GM12878 (cell line): ENCODE results near the gene COTL1. TPM values are rescaled to one million over a fixed set of nuclear protein-coding genes. Genes with fewer than 3 reads are reported as not detected.

Source experiments
- ATAC-seq: fragments of 200-7000 bp; cut with Tn5 transposase; 3 replicates; pipeline ENCODE4 v1.9.1; 2020; ENCODE audit warnings: mild to moderate bottlenecking, moderate library complexity
- BruUV-seq: library from RNA; stranded (reverse); fragments of 400-500 nt; replicated peaks from 2 replicates; lab custom pipeline; 2021; lab: Mats Ljungman, UMichigan
- CTCF ChIA-PET: fragments of 300-600 bp; sonication (Branson Sonifier 250); formaldehyde crosslinking; extraction: SDS; loops from one replicate; lab custom pipeline; 2021; ENCODE audit warnings: inconsistent platforms; lab: Yijun Ruan, JAX
- POLR2A ChIA-PET: fragments of 350-600 bp; formaldehyde crosslinking; extraction: SDS; loops from one replicate; lab custom pipeline; 2021; ENCODE audit warnings: inconsistent platforms; lab: Charles Lee
- RAD21 ChIA-PET: fragments of 300-600 bp; sonication (Branson Sonifier 250); formaldehyde crosslinking; loops from one replicate; lab custom pipeline; 2023; ENCODE audit warnings: antibody characterized with exemption; ENCODE audit not compliant: unreplicated experiment; lab: Charles Lee
- SMC1A ChIA-PET: fragments of 300-600 bp; sonication (Branson Sonifier 250); formaldehyde crosslinking; loops from one replicate; lab custom pipeline; 2023; ENCODE audit not compliant: unreplicated experiment, uncharacterized antibody; lab: Charles Lee
- DNase-seq: peaks from one replicate; pipeline ENCODE4 v3.0.0-alpha.2; 2011; ENCODE audit warnings: low read depth, low spot score
- FAIRE-seq: peaks from 3 replicates; lab custom pipeline; 2011; peaks lifted over from hg19 to GRCh38; lab: Jason Lieb, UNC
- H2AFZ ChIP-seq: 2 replicates; pipeline ENCODE4 v1.6.0; 2011; ENCODE audit warnings: low read depth, low read length, control low read depth; ENCODE audit not compliant: control insufficient read depth
- H3K27ac ChIP-seq: 2 replicates; pipeline ENCODE4 v1.5.1; 2011; ENCODE audit warnings: control low read depth; ENCODE audit not compliant: control insufficient read depth, insufficient read depth
- H3K27me3 ChIP-seq, 2 experiments: replicated peaks in 1 of 2; 2 replicates each; pipeline versions ENCODE4 v1.6.0 to v1.6.1; 2011; ENCODE audit warnings: low read length in 1 of 2; ENCODE audit not compliant: control insufficient read depth in 2 of 2, insufficient read depth in 2 of 2
- H3K36me3 ChIP-seq, 2 experiments: 2 replicates each; pipeline ENCODE4 v1.5.1; 2011; ENCODE audit warnings: low read length in 1 of 2; ENCODE audit not compliant: control insufficient read depth in 2 of 2, insufficient read depth in 2 of 2
- H3K4me1 ChIP-seq: 2 replicates; pipeline ENCODE4 v1.6.1; 2011; ENCODE audit warnings: mild to moderate bottlenecking, low read length, moderate library complexity, mixed read lengths; ENCODE audit not compliant: control insufficient read depth, insufficient read depth
- H3K4me2 ChIP-seq: 2 replicates; pipeline ENCODE4 v1.6.0; 2011; ENCODE audit warnings: control low read depth; ENCODE audit not compliant: control insufficient read depth, insufficient read depth
- H3K4me3 ChIP-seq: fragments of 200-600 bp; sonication (generic); 2 replicates; pipeline ENCODE4 v1.5.1; 2016
- H3K79me2 ChIP-seq: 2 replicates; pipeline ENCODE4 v1.6.0; 2011; ENCODE audit warnings: low read length; ENCODE audit not compliant: control insufficient read depth, insufficient read depth
- H3K9ac ChIP-seq: 2 replicates; pipeline ENCODE4 v1.8.0; 2011; ENCODE audit warnings: low read length, control low read depth, mixed read lengths; ENCODE audit not compliant: control insufficient read depth, insufficient read depth
- H3K9me3 ChIP-seq: replicated peaks from 3 replicates; pipeline ENCODE4 v1.5.1; 2011; ENCODE audit warnings: mild to moderate bottlenecking, low read length; ENCODE audit not compliant: control insufficient read depth, insufficient read depth
- H4K20me1 ChIP-seq: 2 replicates; pipeline ENCODE4 v1.6.0; 2011; ENCODE audit not compliant: control insufficient read depth, insufficient read depth
- CHD2 ChIP-seq: IDR thresholded peaks from 2 replicates; pipeline ENCODE4 v1.6.1; 2011; ENCODE audit warnings: low read depth, low read length, improper control_type of control experiment, borderline replicate concordance
- CHD4 ChIP-seq: fragments of 200-600 bp; sonication (generic); IDR thresholded peaks from 2 replicates; pipeline ENCODE4 v1.6.1; 2016; ENCODE audit warnings: mild to moderate bottlenecking
- KDM1A ChIP-seq: fragments of 200-600 bp; sonication (generic); IDR thresholded peaks from 2 replicates; pipeline ENCODE4 v1.6.1; 2016; ENCODE audit warnings: borderline replicate concordance
- MEF2B ChIP-seq: fragments of 450-650 bp; IDR thresholded peaks from 2 replicates; pipeline ENCODE4 v1.6.1; 2018; ENCODE audit warnings: mild to moderate bottlenecking, moderate library complexity; ENCODE audit not compliant: partially characterized antibody, poor library complexity, severe bottlenecking
- NFXL1 ChIP-seq: fragments of 450-650 bp; IDR thresholded peaks from 2 replicates; pipeline ENCODE4 v1.6.1; 2017; ENCODE audit warnings: antibody characterized with exemption, mild to moderate bottlenecking, borderline replicate concordance
- NR2C2 ChIP-seq: IDR thresholded peaks from 2 replicates; pipeline ENCODE4 v1.6.1; 2011; ENCODE audit warnings: borderline replicate concordance, low read depth; ENCODE audit not compliant: control insufficient read depth, insufficient read length
- NR2F1 ChIP-seq: fragments of 450-650 bp; conservative IDR thresholded peaks from 2 replicates; pipeline ENCODE4 v1.6.1; 2017; ENCODE audit warnings: mild to moderate bottlenecking
- POU2F2 ChIP-seq: IDR thresholded peaks from 3 replicates; pipeline ENCODE4 v1.6.1; 2011; ENCODE audit warnings: low read depth, mild to moderate bottlenecking, low read length, borderline replicate concordance
- RFX5 ChIP-seq: IDR thresholded peaks from 2 replicates; pipeline ENCODE4 v1.6.1; 2011; ENCODE audit warnings: low read depth, low read length, improper control_type of control experiment
- SMARCA5 ChIP-seq: fragments of 450-650 bp; IDR thresholded peaks from 2 replicates; pipeline ENCODE4 v1.6.1; 2017; ENCODE audit warnings: mild to moderate bottlenecking
- TCF7 ChIP-seq: IDR thresholded peaks from 2 replicates; pipeline ENCODE4 v1.6.1; 2014; ENCODE audit warnings: antibody characterized with exemption, borderline replicate concordance
- WGBS: methylation state at CpG from one replicate; pipeline ENCODE4 v1.1.6; 2016; ENCODE audit warnings: low lambda C conversion rate; ENCODE audit not compliant: insufficient replicate concordance, insufficient coverage; ENCODE audit errors: missing lambda C conversion rate; 5-methylcytosine and 5-hydroxymethylcytosine counted together
- in situ Hi-C: fragments of 300-500 bp; cut with MboI; formaldehyde crosslinking; loops from 9 replicates; pipeline ENCODE4 v1.14.3; 2018; ENCODE audit warnings: mixed read lengths
- intact Hi-C: fragments of 100-400 bp; cut with micrococcal nuclease; formaldehyde crosslinking; loops from one replicate; pipeline ENCODE4 v1.14.2; 2022; ENCODE audit not compliant: unreplicated experiment
- polyA plus RNA-seq, 11 experiments: library from polyadenylated mRNA; depleted of rRNA in 4 of 11; unstranded in 6 of 11; stranded (reverse) in 5 of 11; fragments of >200 nt; fragmentation: Nextera tagmentation in 4 of 11; fragmentation: Illumina TruSeq in 1 of 11; extraction: Ambion mirVana in 4 of 11; extraction: Trizol in 1 of 11; gene quantifications; 1 replicate in 1 of 11; 2 replicates in 10 of 11; pipeline versions ENCODE4 v1.2.1 to v1.2.3, GENCODE V29; 2011 to 2016; ENCODE audit warnings: inconsistent platforms in 2 of 11, missing spikeins in 2 of 11, low read depth in 1 of 11
- total RNA-seq, 4 experiments: library from RNA; depleted of rRNA in 3 of 4; stranded (reverse); fragments of >200 nt in 3 of 4; fragmentation: Illumina TruSeq in 1 of 4; extraction: Trizol in 1 of 4; gene quantifications; 2 replicates each; pipeline versions ENCODE4 v1.2.1 to v1.2.3, GENCODE V29; 2013 to 2021
- TF ChIP-seq, protein P1 (sequence below): fragments of 150-350 bp; IDR thresholded peaks from 2 replicates; pipeline ENCODE4 v1.6.1; 2014; ENCODE audit warnings: mild to moderate bottlenecking, low read depth, low read length
- TF ChIP-seq, protein P2 (sequence below): fragments of 450-650 bp; IDR thresholded peaks from 2 replicates; pipeline ENCODE4 v1.6.1; 2017; ENCODE audit warnings: mild to moderate bottlenecking, moderate library complexity
- TF ChIP-seq, protein P3 (sequence below): fragments of 450-650 bp; IDR thresholded peaks from 2 replicates; pipeline ENCODE4 v1.6.1; 2017; ENCODE audit warnings: low read depth, mild to moderate bottlenecking, moderate library complexity
- TF ChIP-seq, protein P4 (sequence below): fragments of 450-650 bp; IDR thresholded peaks from 2 replicates; pipeline ENCODE4 v1.6.1; 2016; ENCODE audit warnings: mild to moderate bottlenecking

Gene COTL1
- total and polyA plus RNA-seq, 10 of the 15 experiments (the other 5 are each of a cell fraction or from before 2014, with no cell fraction given) = 140 to 894 (median 330) TPM

DNA sequence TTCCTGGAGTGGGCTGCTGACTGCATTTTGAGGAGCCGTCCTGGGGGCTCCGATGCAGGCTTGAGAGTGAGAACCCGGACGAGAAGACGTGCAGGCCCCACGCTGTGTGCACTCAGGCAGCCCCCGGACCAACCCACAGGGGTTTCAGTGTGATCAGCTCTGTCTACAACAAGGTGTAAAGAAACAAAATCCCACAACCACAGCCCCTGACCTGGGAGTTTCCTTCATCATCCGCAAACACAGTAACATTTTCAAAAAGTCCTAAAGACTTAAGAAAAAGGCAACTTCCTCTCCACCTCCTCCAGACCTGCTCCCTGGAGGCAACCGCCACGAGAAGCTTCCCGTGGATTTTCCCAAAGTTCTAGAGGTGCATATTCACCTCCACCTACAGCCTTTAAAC is 98.0 kb downstream of the COTL1 start:
- FAIRE-seq (no peak), DNase-seq (no peak), ATAC-seq (peak; percentile 59)
- peak overlapping the region; percentile 57; the same call in 1 of the 2 replicates for H3K4me2 ChIP-seq
- WGBS = 18% methylated on average over 11 of the region's 11 CpGs
- no peaks in the 10 kb centered on the region for H3K36me3 ChIP-seq
- H2AFZ ChIP-seq = peak overlapping the region; percentile 10; the same call in 1 of the 2 replicates
- H3K27ac ChIP-seq = peak overlapping the region; percentile 18; the same call in 1 of the 2 replicates
- in situ Hi-C loops = loop anchor here (25.0 kb wide), 1 partner anchor 442 kb away; no protein-coding TSS in a partner anchor
- H3K79me2 ChIP-seq = no peaks in the 10 kb centered on the region
- RAD21 ChIA-PET = interaction anchor here (0.7 to 2.6 kb wide), 13 partner anchors 9 to 210 kb away, joined by 3 to 6 read pairs (median 5); no protein-coding TSS in a partner anchor
- CTCF ChIA-PET = interaction anchor here (1.5 to 3.4 kb wide), 11 partner anchors 9 to 218 kb away, joined by 3 to 18 read pairs (median 6); no protein-coding TSS in a partner anchor
- peaks cover 24% of the 10 kb centered on the region for H3K4me1 ChIP-seq
- BruUV-seq = no TSS peak
- H3K9me3 ChIP-seq = no peaks in the 10 kb centered on the region
- intact Hi-C loops = no loop called here
- H3K4me3 ChIP-seq = no peak overlapping the region
- H3K9ac ChIP-seq = peak overlapping the region; percentile 16; the same call in 1 of the 2 replicates
- H3K27me3 ChIP-seq = no peaks in the 10 kb centered on the region
- no peaks in the 10 kb centered on the region for H4K20me1 ChIP-seq
- POLR2A ChIA-PET = interaction anchor here (0.6 to 1.9 kb wide), 8 partner anchors 8 to 97 kb away, joined by 3 to 7 read pairs (median 3); no protein-coding TSS in a partner anchor
- SMC1A ChIA-PET = interaction anchor here (0.6 to 13.2 kb wide), 13 partner anchors 9 to 234 kb away, joined by 3 to 183 read pairs (median 4); no protein-coding TSS in a partner anchor
- no peak for TF ChIP-seq CHD4
- TF ChIP-seq, protein P1, sequence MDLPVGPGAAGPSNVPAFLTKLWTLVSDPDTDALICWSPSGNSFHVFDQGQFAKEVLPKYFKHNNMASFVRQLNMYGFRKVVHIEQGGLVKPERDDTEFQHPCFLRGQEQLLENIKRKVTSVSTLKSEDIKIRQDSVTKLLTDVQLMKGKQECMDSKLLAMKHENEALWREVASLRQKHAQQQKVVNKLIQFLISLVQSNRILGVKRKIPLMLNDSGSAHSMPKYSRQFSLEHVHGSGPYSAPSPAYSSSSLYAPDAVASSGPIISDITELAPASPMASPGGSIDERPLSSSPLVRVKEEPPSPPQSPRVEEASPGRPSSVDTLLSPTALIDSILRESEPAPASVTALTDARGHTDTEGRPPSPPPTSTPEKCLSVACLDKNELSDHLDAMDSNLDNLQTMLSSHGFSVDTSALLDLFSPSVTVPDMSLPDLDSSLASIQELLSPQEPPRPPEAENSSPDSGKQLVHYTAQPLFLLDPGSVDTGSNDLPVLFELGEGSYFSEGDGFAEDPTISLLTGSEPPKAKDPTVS = no peak
- peak; percentile 56 for TF ChIP-seq NR2F1
- TF ChIP-seq, protein P2, sequence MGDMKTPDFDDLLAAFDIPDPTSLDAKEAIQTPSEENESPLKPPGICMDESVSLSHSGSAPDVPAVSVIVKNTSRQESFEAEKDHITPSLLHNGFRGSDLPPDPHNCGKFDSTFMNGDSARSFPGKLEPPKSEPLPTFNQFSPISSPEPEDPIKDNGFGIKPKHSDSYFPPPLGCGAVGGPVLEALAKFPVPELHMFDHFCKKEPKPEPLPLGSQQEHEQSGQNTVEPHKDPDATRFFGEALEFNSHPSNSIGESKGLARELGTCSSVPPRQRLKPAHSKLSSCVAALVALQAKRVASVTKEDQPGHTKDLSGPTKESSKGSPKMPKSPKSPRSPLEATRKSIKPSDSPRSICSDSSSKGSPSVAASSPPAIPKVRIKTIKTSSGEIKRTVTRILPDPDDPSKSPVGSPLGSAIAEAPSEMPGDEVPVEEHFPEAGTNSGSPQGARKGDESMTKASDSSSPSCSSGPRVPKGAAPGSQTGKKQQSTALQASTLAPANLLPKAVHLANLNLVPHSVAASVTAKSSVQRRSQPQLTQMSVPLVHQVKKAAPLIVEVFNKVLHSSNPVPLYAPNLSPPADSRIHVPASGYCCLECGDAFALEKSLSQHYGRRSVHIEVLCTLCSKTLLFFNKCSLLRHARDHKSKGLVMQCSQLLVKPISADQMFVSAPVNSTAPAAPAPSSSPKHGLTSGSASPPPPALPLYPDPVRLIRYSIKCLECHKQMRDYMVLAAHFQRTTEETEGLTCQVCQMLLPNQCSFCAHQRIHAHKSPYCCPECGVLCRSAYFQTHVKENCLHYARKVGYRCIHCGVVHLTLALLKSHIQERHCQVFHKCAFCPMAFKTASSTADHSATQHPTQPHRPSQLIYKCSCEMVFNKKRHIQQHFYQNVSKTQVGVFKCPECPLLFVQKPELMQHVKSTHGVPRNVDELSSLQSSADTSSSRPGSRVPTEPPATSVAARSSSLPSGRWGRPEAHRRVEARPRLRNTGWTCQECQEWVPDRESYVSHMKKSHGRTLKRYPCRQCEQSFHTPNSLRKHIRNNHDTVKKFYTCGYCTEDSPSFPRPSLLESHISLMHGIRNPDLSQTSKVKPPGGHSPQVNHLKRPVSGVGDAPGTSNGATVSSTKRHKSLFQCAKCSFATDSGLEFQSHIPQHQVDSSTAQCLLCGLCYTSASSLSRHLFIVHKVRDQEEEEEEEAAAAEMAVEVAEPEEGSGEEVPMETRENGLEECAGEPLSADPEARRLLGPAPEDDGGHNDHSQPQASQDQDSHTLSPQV = no peak
- no peak for TF ChIP-seq KDM1A
- TF ChIP-seq, protein P3, sequence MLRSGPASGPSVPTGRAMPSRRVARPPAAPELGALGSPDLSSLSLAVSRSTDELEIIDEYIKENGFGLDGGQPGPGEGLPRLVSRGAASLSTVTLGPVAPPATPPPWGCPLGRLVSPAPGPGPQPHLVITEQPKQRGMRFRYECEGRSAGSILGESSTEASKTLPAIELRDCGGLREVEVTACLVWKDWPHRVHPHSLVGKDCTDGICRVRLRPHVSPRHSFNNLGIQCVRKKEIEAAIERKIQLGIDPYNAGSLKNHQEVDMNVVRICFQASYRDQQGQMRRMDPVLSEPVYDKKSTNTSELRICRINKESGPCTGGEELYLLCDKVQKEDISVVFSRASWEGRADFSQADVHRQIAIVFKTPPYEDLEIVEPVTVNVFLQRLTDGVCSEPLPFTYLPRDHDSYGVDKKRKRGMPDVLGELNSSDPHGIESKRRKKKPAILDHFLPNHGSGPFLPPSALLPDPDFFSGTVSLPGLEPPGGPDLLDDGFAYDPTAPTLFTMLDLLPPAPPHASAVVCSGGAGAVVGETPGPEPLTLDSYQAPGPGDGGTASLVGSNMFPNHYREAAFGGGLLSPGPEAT = peak; percentile 87
- peak; percentile 46 for TF ChIP-seq MEF2B
- TF ChIP-seq, protein P4, sequence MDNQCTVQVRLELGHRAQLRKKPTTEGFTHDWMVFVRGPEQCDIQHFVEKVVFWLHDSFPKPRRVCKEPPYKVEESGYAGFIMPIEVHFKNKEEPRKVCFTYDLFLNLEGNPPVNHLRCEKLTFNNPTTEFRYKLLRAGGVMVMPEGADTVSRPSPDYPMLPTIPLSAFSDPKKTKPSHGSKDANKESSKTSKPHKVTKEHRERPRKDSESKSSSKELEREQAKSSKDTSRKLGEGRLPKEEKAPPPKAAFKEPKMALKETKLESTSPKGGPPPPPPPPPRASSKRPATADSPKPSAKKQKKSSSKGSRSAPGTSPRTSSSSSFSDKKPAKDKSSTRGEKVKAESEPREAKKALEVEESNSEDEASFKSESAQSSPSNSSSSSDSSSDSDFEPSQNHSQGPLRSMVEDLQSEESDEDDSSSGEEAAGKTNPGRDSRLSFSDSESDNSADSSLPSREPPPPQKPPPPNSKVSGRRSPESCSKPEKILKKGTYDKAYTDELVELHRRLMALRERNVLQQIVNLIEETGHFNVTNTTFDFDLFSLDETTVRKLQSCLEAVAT = 0 out of 2 replicates have a peak, but pooled peaks have one; percentile 11
- TF ChIP-seq TCF7 = no peak
- 0 out of 2 replicates have a peak, but pooled peaks have one; percentile 35 for TF ChIP-seq CHD2
- TF ChIP-seq NR2C2 = no peak
- no peak for TF ChIP-seq SMARCA5
- TF ChIP-seq NFXL1 = no peak
- TF ChIP-seq POU2F2 = no peak
- no peak for TF ChIP-seq RFX5
